ENCODE measurements around the gene NDOR1.

- TF ChIP-seq HDAC2 (IDR thresholded peaks at IDR 0.05), result no peak
- TF ChIP-seq POLR2A (IDR thresholded peaks at IDR 0.05; ENCODE audit: low read length), result no peak
- TF ChIP-seq EP300 (IDR thresholded peaks at IDR 0.05), result no peak
- TF ChIP-seq GATA3 (IDR thresholded peaks at IDR 0.05; ENCODE audit: borderline replicate concordance), result no peak
- TF ChIP-seq RNF2 (IDR thresholded peaks at IDR 0.05; ENCODE audit: borderline replicate concordance, low read depth), result no peak
- no peak for TF ChIP-seq CHD2 (IDR thresholded peaks at IDR 0.05; ENCODE audit: low read length, partially characterized antibody)
- TF ChIP-seq ATOH8 (CRISPR knock-in tag; IDR thresholded peaks at IDR 0.05; ENCODE audit: low read depth), result no peak
- TF ChIP-seq CTCF (IDR thresholded peaks at IDR 0.05), result no peak
- no peak for TF ChIP-seq SREBF2 (IDR thresholded peaks at IDR 0.05)
- no peak for TF ChIP-seq HMGXB4 (CRISPR knock-in tag; IDR thresholded peaks at IDR 0.05; ENCODE audit: borderline replicate concordance)
- no peak for TF ChIP-seq E2F6 (IDR thresholded peaks at IDR 0.05; ENCODE audit: borderline replicate concordance, low read depth)
- no peak for TF ChIP-seq REST (IDR thresholded peaks at IDR 0.05)
Measured at GRCh38 chr9:137211532-137211931, 6.0 kb downstream of the NDOR1 start.
